ENCODE results near the gene GPALPP1.

- TF ChIP-seq CTCF (IDR thresholded peaks at IDR 0.05) (no peak), POLR2A (IDR thresholded peaks at IDR 0.05) (no peak)
These were observed 31.9 kb downstream of the GPALPP1 start for GRCh38 chr13:45021250-45021649.
